GM23248 (cell line): ENCODE results near the gene GGCT. TPM values are rescaled to one million over a fixed set of nuclear protein-coding genes. Genes with fewer than 3 reads are reported as not detected.
"Not testable (repeated sequence)": the region's sequence is repeated elsewhere in the genome, so short reads cannot be mapped to it uniquely, and the experiment has no call there.

ENCODE experiments used
- DNase-seq: peaks from one replicate; pipeline ENCODE4 v3.0.0-alpha.2; 2015
- H2AFZ ChIP-seq: fragments of 200-600 bp; sonication (generic); 2 replicates; pipeline ENCODE4 v1.6.1; 2016; ENCODE audit warnings: antibody characterized with exemption
- H3F3A ChIP-seq: fragments of 200-600 bp; sonication (generic); 2 replicates; pipeline ENCODE4 v1.6.1; 2016; ENCODE audit warnings: mild to moderate bottlenecking, antibody characterized with exemption, mixed run types; ENCODE audit not compliant: insufficient read depth
- H3K27ac ChIP-seq: fragments of 200-600 bp; sonication (generic); 2 replicates; pipeline ENCODE4 v1.5.1; 2016; ENCODE audit warnings: mild to moderate bottlenecking
- H3K27me3 ChIP-seq: fragments of 200-600 bp; sonication (generic); replicated peaks from 2 replicates; pipeline ENCODE4 v1.6.1; 2016; ENCODE audit warnings: mild to moderate bottlenecking; ENCODE audit not compliant: insufficient read depth
- H3K36me3 ChIP-seq: fragments of 200-600 bp; sonication (generic); 2 replicates; pipeline ENCODE4 v1.6.1; 2016; ENCODE audit warnings: low read depth, mild to moderate bottlenecking
- H3K4me1 ChIP-seq: fragments of 200-600 bp; sonication (generic); 2 replicates; pipeline ENCODE4 v1.6.1; 2016; ENCODE audit warnings: mild to moderate bottlenecking; ENCODE audit not compliant: insufficient read depth
- H3K4me2 ChIP-seq: fragments of 200-600 bp; sonication (generic); one replicate; pipeline ENCODE4 v1.6.1; 2016; ENCODE audit warnings: mild to moderate bottlenecking; ENCODE audit not compliant: unreplicated experiment
- H3K4me3 ChIP-seq: fragments of 200-600 bp; sonication (generic); 2 replicates; pipeline ENCODE4 v1.5.1; 2016; ENCODE audit warnings: mild to moderate bottlenecking
- H3K79me2 ChIP-seq: fragments of 200-600 bp; sonication (generic); 2 replicates; pipeline ENCODE4 v1.6.1; 2016; ENCODE audit warnings: mild to moderate bottlenecking; ENCODE audit not compliant: insufficient read depth
- H3K9ac ChIP-seq: fragments of 200-600 bp; sonication (generic); 2 replicates; pipeline ENCODE4 v1.6.1; 2016; ENCODE audit warnings: mild to moderate bottlenecking
- H3K9me2 ChIP-seq: fragments of 200-600 bp; sonication (generic); 2 replicates; pipeline ENCODE4 v1.6.1; 2016; ENCODE audit warnings: mixed run types, mild to moderate bottlenecking, moderate library complexity; ENCODE audit not compliant: insufficient read depth
- H3K9me3 ChIP-seq: fragments of 200-600 bp; sonication (generic); one replicate; pipeline ENCODE4 v1.6.1; 2017; ENCODE audit warnings: low read depth
- H4K20me1 ChIP-seq: fragments of 200-600 bp; sonication (generic); 2 replicates; pipeline ENCODE4 v1.6.0; 2016; ENCODE audit not compliant: insufficient read depth
- EZH2 ChIP-seq: fragments of 200-600 bp; sonication (generic); IDR thresholded peaks from 2 replicates; pipeline ENCODE4 v1.6.1; 2018; ENCODE audit warnings: antibody characterized with exemption, mild to moderate bottlenecking; ENCODE audit not compliant: insufficient read depth, poor library complexity, severe bottlenecking
- EZH2phosphoT487 ChIP-seq: fragments of 200-600 bp; sonication (generic); IDR thresholded peaks from 2 replicates; pipeline ENCODE4 v1.6.1; 2018; ENCODE audit warnings: antibody characterized with exemption, moderate library complexity, mild to moderate bottlenecking, low read depth; ENCODE audit not compliant: insufficient read depth
- WGBS, 2 experiments: methylation state at CpG; one replicate each; pipeline ENCODE4 v1.1.6; 2015 to 2017; ENCODE audit warnings: low lambda C conversion rate in 2 of 2, low coverage in 1 of 2; ENCODE audit errors: missing lambda C conversion rate in 2 of 2; 5-methylcytosine and 5-hydroxymethylcytosine counted together
- in situ Hi-C: fragments of 300-500 bp; cut with MboI; formaldehyde crosslinking; loops from 2 replicates; pipeline ENCODE4 v1.15.0; 2020
- polyA plus RNA-seq: library from polyadenylated mRNA; unstranded; fragments of >200 nt; fragmentation: Nextera tagmentation; extraction: Ambion mirVana; gene quantifications from 2 replicates; pipeline ENCODE4 v1.2.1, GENCODE V29; 2016
- total RNA-seq: library from RNA; depleted of rRNA; stranded (reverse); fragments of >200 nt; shearing (Covaris generic); gene quantifications from 2 replicates; pipeline ENCODE4 v1.2.3, GENCODE V29; 2014

GGCT gene
- total and polyA plus RNA-seq, 2 experiments from 2014 or later, result 31.3 to 47.9 TPM

GRCh38 chr7:30528779-30529178 is 24.1 kb upstream of the GGCT start:
- H3K36me3 ChIP-seq, result no peaks in the 10 kb centered on the region
- no peak for DNase-seq
- no peaks in the 10 kb centered on the region for H3K9me3 ChIP-seq
- H3K4me1 ChIP-seq, result no peaks in the 10 kb centered on the region
- no peaks in the 10 kb centered on the region for H3F3A ChIP-seq
- H2AFZ ChIP-seq, result no peak overlapping the region
- H3K27ac ChIP-seq, result no peak overlapping the region
- no peaks in the 10 kb centered on the region for H3K27me3 ChIP-seq
- no peak overlapping the region for H3K4me2 ChIP-seq
- no peak for TF ChIP-seq EZH2
- TF ChIP-seq EZH2phosphoT487, result no peak
- in situ Hi-C loops, result no loop called here
- no peaks in the 10 kb centered on the region for H4K20me1 ChIP-seq
- H3K4me3 ChIP-seq, result no peak overlapping the region
- H3K9me2 ChIP-seq, result no peaks in the 10 kb centered on the region
- no peak overlapping the region for H3K9ac ChIP-seq
- no peaks in the 10 kb centered on the region for H3K79me2 ChIP-seq

- in situ Hi-C loops, H4K20me1 ChIP-seq: not testable (repeated sequence)
Measured at GRCh38 chr7:30527297-30527696, 22.7 kb upstream of the GGCT start.

GRCh38 chr7:30526163-30526562 is 21.5 kb upstream of the GGCT start:
- H3K4me2 ChIP-seq, result no peak overlapping the region
- H3K4me3 ChIP-seq, result no peak overlapping the region
- 84% methylated on average over 2 to 4 of the region's 4 CpGs for WGBS, 2 experiments

More at GRCh38 chr7:30527297-30527696, 22.7 kb upstream of the GGCT start:
- 49 to 53% methylated on average over 1 of the region's 1 CpG for WGBS, 2 experiments
- H3F3A ChIP-seq, H3K9me3 ChIP-seq, H3K4me1 ChIP-seq, H2AFZ ChIP-seq, H3K27ac ChIP-seq, H3K4me2 ChIP-seq, DNase-seq, H3K27me3 ChIP-seq, H3K9me2 ChIP-seq, H3K79me2 ChIP-seq, H3K36me3 ChIP-seq, H3K9ac ChIP-seq, H3K4me3 ChIP-seq: not testable (repeated sequence)

GRCh38 chr7:30525429-30525828 is 20.8 kb upstream of the GGCT start:
- in situ Hi-C loops, result no loop called here

More at GRCh38 chr7:30526163-30526562, 21.5 kb upstream of the GGCT start:
- Histone ChIP-seq H3K27me3 (no peaks in the 10 kb centered on the region), H3K36me3 (no peaks in the 10 kb centered on the region), H3K27ac (no peak overlapping the region), H3K9me2 (no peaks in the 10 kb centered on the region), H3F3A (peaks cover 17% of the 10 kb centered on the region), H3K79me2 (no peaks in the 10 kb centered on the region), H3K4me1 (peaks cover 11% of the 10 kb centered on the region), H4K20me1 (no peaks in the 10 kb centered on the region), H3K9ac (no peak overlapping the region), H2AFZ (no peak overlapping the region), H3K9me3 (no peaks in the 10 kb centered on the region)
- in situ Hi-C loops, result no loop called here
- no peak for TF ChIP-seq EZH2phosphoT487
- TF ChIP-seq EZH2, result no peak
- no peak for DNase-seq

GRCh38 chr7:30524545-30524944 is 19.9 kb upstream of the GGCT start:
- Histone ChIP-seq H3K79me2 (no peaks in the 10 kb centered on the region), H3K4me1 (peaks cover 22% of the 10 kb centered on the region), H3K4me2 (no peak overlapping the region), H3K9ac (no peak overlapping the region), H2AFZ (no peak overlapping the region), H3K9me3 (no peaks in the 10 kb centered on the region), H3K27ac (no peak overlapping the region), H3K4me3 (no peak overlapping the region), H3K27me3 (no peaks in the 10 kb centered on the region), H3K36me3 (no peaks in the 10 kb centered on the region), H4K20me1 (no peaks in the 10 kb centered on the region), H3F3A (peaks cover 31% of the 10 kb centered on the region), H3K9me2 (no peaks in the 10 kb centered on the region)
- in situ Hi-C loops, result no loop called here
- 93 to 100% methylated on average over 2 of the region's 2 CpGs for WGBS, 2 experiments
- no peak for DNase-seq
- TF ChIP-seq EZH2 (no peak), EZH2phosphoT487 (no peak)

More at GRCh38 chr7:30525429-30525828, 20.8 kb upstream of the GGCT start:
- Histone ChIP-seq H3K9ac (no peak overlapping the region), H3K9me3 (no peaks in the 10 kb centered on the region), H3K4me1 (peaks cover 19% of the 10 kb centered on the region), H3K4me3 (no peak overlapping the region), H3F3A (peaks cover 24% of the 10 kb centered on the region), H3K4me2 (no peak overlapping the region), H3K79me2 (no peaks in the 10 kb centered on the region), H3K36me3 (no peaks in the 10 kb centered on the region), H4K20me1 (no peaks in the 10 kb centered on the region), H2AFZ (no peak overlapping the region), H3K27me3 (no peaks in the 10 kb centered on the region), H3K27ac (no peak overlapping the region), H3K9me2 (no peaks in the 10 kb centered on the region)
- WGBS, 2 experiments, result 96 to 98% methylated on average over 5 of the region's 5 CpGs
- no peak for DNase-seq
- TF ChIP-seq EZH2, result no peak
- TF ChIP-seq EZH2phosphoT487, result no peak
